ENCODE results near the gene PSTPIP2. TPM values are rescaled to one million over a fixed set of nuclear protein-coding genes. Genes with fewer than 3 reads are reported as not detected.
"Not testable (repeated sequence)": the region's sequence is repeated elsewhere in the genome, so short reads cannot be mapped to it uniquely, and the experiment has no call there.

PSTPIP2 gene
- total and polyA plus RNA-seq, 5 experiments from 2014 or later = 6.6 to 17.2 (median 10.9) TPM

GRCh38 chr18:46048641-46049040 lies 23.4 kb downstream of the PSTPIP2 start:
- no peaks in the 10 kb centered on the region for H3K27me3 Mint-ChIP-seq
- no peak overlapping the region for H3K27ac Mint-ChIP-seq
- H3K4me1 Mint-ChIP-seq = peaks cover 11 to 37% (median 20%) of the 10 kb centered on the region in 4 donors
- DNase-seq (no peak), ATAC-seq (no peak)
- peaks cover 0 to 1% (median 0%) of the 10 kb centered on the region in 9 donors for H3K9me3 Mint-ChIP-seq
- POLR2A ChIA-PET = no interaction called here
- H3K4me3 Mint-ChIP-seq = no peak overlapping the region
- no peaks in the 10 kb centered on the region for H3K36me3 Mint-ChIP-seq

GRCh38 chr18:46047369-46047768 lies 24.7 kb downstream of the PSTPIP2 start:
- H3K9me3 Mint-ChIP-seq, POLR2A ChIA-PET, DNase-seq, H3K27me3 Mint-ChIP-seq, H3K27ac Mint-ChIP-seq, H3K36me3 Mint-ChIP-seq, ATAC-seq, H3K4me3 Mint-ChIP-seq: not testable (repeated sequence)
- peaks cover 15 to 35% (median 23%) of the 10 kb centered on the region in 4 donors for H3K4me1 Mint-ChIP-seq

- H3K27me3 Mint-ChIP-seq = no peaks in the 10 kb centered on the region
- no peak for ATAC-seq
- no peak for DNase-seq
- H3K4me1 Mint-ChIP-seq = peaks cover 18 to 38% (median 27%) of the 10 kb centered on the region in 4 donors
- H3K4me3 Mint-ChIP-seq = no peak overlapping the region
- H3K36me3 Mint-ChIP-seq = no peaks in the 10 kb centered on the region
- POLR2A ChIA-PET = no interaction called here
- H3K9me3 Mint-ChIP-seq = peaks cover 0 to 1% (median 0%) of the 10 kb centered on the region in 9 donors
- peak overlapping the region in 3 of 10 donors; percentile 9 to 40 (median 9) for H3K27ac Mint-ChIP-seq
Observed at GRCh38 chr18:46046688-46047087, 25.4 kb downstream of the PSTPIP2 start.

- DNase-seq (no peak), ATAC-seq (no peak)
- H3K4me1 Mint-ChIP-seq = peaks cover 18 to 36% (median 29%) of the 10 kb centered on the region in 4 donors
- no peaks in the 10 kb centered on the region for H3K27me3 Mint-ChIP-seq
- H3K9me3 Mint-ChIP-seq = peaks cover 0 to 1% (median 0%) of the 10 kb centered on the region in 9 donors
- H3K4me3 Mint-ChIP-seq = no peak overlapping the region
- H3K27ac Mint-ChIP-seq = peak overlapping the region in 4 of 10 donors; percentile 11 to 43 (median 40)
- POLR2A ChIA-PET = no interaction called here
- H3K36me3 Mint-ChIP-seq = no peaks in the 10 kb centered on the region
Observed at GRCh38 chr18:46046126-46046525, 25.9 kb downstream of the PSTPIP2 start.

GRCh38 chr18:46042571-46043123 lies 29.4 kb downstream of the PSTPIP2 start:
- DNase-seq (no peak), ATAC-seq (peak; percentile 47 to 55)
- Mint-ChIP-seq H3K4me3 (peak overlapping the region in 9 of 10 donors; percentile 3 to 73 (median 52)), H3K27me3 (no peaks in the 10 kb centered on the region), H3K4me1 (peaks cover 24 to 47% (median 40%) of the 10 kb centered on the region in 4 donors), H3K9me3 (peaks cover 0 to 1% (median 0%) of the 10 kb centered on the region in 9 donors), H3K36me3 (peaks cover 0 to 14% (median 10%) of the 10 kb centered on the region in 3 donors), H3K27ac (peak overlapping the region; percentile 0 to 86 (median 72))
- POLR2A ChIA-PET = no interaction called here

GRCh38 chr18:46040747-46041104 lies 31.3 kb downstream of the PSTPIP2 start:
- H3K27me3 Mint-ChIP-seq = no peaks in the 10 kb centered on the region
- peaks cover 22 to 40% (median 34%) of the 10 kb centered on the region in 4 donors for H3K4me1 Mint-ChIP-seq
- DNase-seq = no peak
- peaks cover 0 to 20% (median 14%) of the 10 kb centered on the region in 3 donors for H3K36me3 Mint-ChIP-seq
- peak overlapping the region in 3 of 10 donors; percentile 18 to 47 (median 21) for H3K4me3 Mint-ChIP-seq
- ATAC-seq = no peak
- peak overlapping the region in 7 of 10 donors; percentile 21 to 68 (median 36) for H3K27ac Mint-ChIP-seq
- POLR2A ChIA-PET = interaction anchor here (0.9 to 1.3 kb wide), 3 partner anchors 15 to 43 kb away, joined by 3 read pairs; partner anchors contain the start of gene PSTPIP2
- peaks cover 0 to 1% (median 0%) of the 10 kb centered on the region in 9 donors for H3K9me3 Mint-ChIP-seq

- Mint-ChIP-seq H3K36me3 (peaks cover 0 to 20% (median 14%) of the 10 kb centered on the region in 3 donors), H3K4me1 (peaks cover 25 to 40% (median 34%) of the 10 kb centered on the region in 4 donors), H3K27ac (peak overlapping the region in 6 of 10 donors; percentile 21 to 53 (median 35)), H3K27me3 (no peaks in the 10 kb centered on the region), H3K4me3 (peak overlapping the region in 5 of 10 donors; percentile 4 to 47 (median 18)), H3K9me3 (peaks cover 0 to under 1% (median 0%) of the 10 kb centered on the region in 9 donors)
- ATAC-seq (no peak), DNase-seq (no peak)
- POLR2A ChIA-PET = interaction anchor here (0.9 kb wide), 2 partner anchors 15 to 32 kb away, joined by 3 read pairs; partner anchors contain the start of gene PSTPIP2
Observed at GRCh38 chr18:46040033-46040746, 31.9 kb downstream of the PSTPIP2 start.

- no peak for ATAC-seq
- Mint-ChIP-seq H3K27ac (no peak overlapping the region), H3K4me3 (no peak overlapping the region), H3K27me3 (no peaks in the 10 kb centered on the region), H3K9me3 (no peaks in the 10 kb centered on the region), H3K36me3 (peaks cover 0 to 28% (median 18%) of the 10 kb centered on the region in 3 donors), H3K4me1 (peaks cover 22 to 30% (median 26%) of the 10 kb centered on the region in 4 donors)
- POLR2A ChIA-PET = no interaction called here
- no peak for DNase-seq
Observed at GRCh38 chr18:46037512-46038305, 34.4 kb downstream of the PSTPIP2 start.

GRCh38 chr18:46035696-46036680 lies 36.1 kb downstream of the PSTPIP2 start:
- Mint-ChIP-seq H3K9me3 (peaks cover 0 to 2% (median 0%) of the 10 kb centered on the region in 9 donors), H3K36me3 (peaks cover 0 to 28% (median 21%) of the 10 kb centered on the region in 3 donors), H3K27ac (no peak overlapping the region), H3K27me3 (no peaks in the 10 kb centered on the region), H3K4me1 (peaks cover 10 to 16% (median 16%) of the 10 kb centered on the region in 4 donors), H3K4me3 (peak overlapping the region in 1 of 10 donors; percentile 29)
- DNase-seq (no peak), ATAC-seq (no peak)
- POLR2A ChIA-PET = interaction anchor here (1.5 kb wide), 1 partner anchor 35 kb away, joined by 6 read pairs; no protein-coding TSS in a partner anchor

GRCh38 chr18:46034230-46034629 lies 37.8 kb downstream of the PSTPIP2 start:
- POLR2A ChIA-PET = interaction anchor here (1.5 kb wide), 1 partner anchor 37 kb away, joined by 6 read pairs; no protein-coding TSS in a partner anchor
- H3K4me3 Mint-ChIP-seq = no peak overlapping the region

GRCh38 chr18:46031741-46032140 lies 40.3 kb downstream of the PSTPIP2 start:
- H3K27ac Mint-ChIP-seq = no peak overlapping the region

More at GRCh38 chr18:46034230-46034629, 37.8 kb downstream of the PSTPIP2 start:
- DNase-seq (no peak), ATAC-seq (no peak)
- H3K27ac Mint-ChIP-seq = no peak overlapping the region
- H3K36me3 Mint-ChIP-seq = peaks cover 4 to 25% (median 23%) of the 10 kb centered on the region in 3 donors
- H3K9me3 Mint-ChIP-seq = peaks cover 0 to 5% (median 0%) of the 10 kb centered on the region in 9 donors
- H3K27me3 Mint-ChIP-seq = no peaks in the 10 kb centered on the region
- peaks cover 0 to 7% (median under 1%) of the 10 kb centered on the region in 4 donors for H3K4me1 Mint-ChIP-seq

More at GRCh38 chr18:46031741-46032140, 40.3 kb downstream of the PSTPIP2 start:
- Mint-ChIP-seq H3K9me3 (peaks cover 0 to 5% (median 0%) of the 10 kb centered on the region in 9 donors), H3K36me3 (peaks cover 4 to 14% (median 8%) of the 10 kb centered on the region in 3 donors), H3K4me1 (peaks cover 10 to 15% (median 12%) of the 10 kb centered on the region in 4 donors), H3K4me3 (no peak overlapping the region), H3K27me3 (peaks cover 0 to 5% (median 2%) of the 10 kb centered on the region in 5 donors)
- ATAC-seq = no peak
- DNase-seq = no peak
- POLR2A ChIA-PET = no interaction called here

Data from naive thymus-derived CD8-positive, alpha-beta T cell (primary cell).